Hepatic stellate cell (primary cell): ENCODE results near the gene ARHGEF11.
"Not testable (repeated sequence)": the region's sequence is repeated elsewhere in the genome, so short reads cannot be mapped to it uniquely, and the experiment has no call there.

Experiments used
- DNase-seq: peaks from one replicate; pipeline ENCODE4 v3.0.0; 2011; ENCODE audit warnings: low spot score

Gene ARHGEF11

GRCh38 chr1:156929596-156930238, 115.8 kb downstream of the ARHGEF11 start:
- DNase-seq, result no peak

GRCh38 chr1:156928043-156928602, 117.4 kb downstream of the ARHGEF11 start:
- DNase-seq, result no peak

DNA sequence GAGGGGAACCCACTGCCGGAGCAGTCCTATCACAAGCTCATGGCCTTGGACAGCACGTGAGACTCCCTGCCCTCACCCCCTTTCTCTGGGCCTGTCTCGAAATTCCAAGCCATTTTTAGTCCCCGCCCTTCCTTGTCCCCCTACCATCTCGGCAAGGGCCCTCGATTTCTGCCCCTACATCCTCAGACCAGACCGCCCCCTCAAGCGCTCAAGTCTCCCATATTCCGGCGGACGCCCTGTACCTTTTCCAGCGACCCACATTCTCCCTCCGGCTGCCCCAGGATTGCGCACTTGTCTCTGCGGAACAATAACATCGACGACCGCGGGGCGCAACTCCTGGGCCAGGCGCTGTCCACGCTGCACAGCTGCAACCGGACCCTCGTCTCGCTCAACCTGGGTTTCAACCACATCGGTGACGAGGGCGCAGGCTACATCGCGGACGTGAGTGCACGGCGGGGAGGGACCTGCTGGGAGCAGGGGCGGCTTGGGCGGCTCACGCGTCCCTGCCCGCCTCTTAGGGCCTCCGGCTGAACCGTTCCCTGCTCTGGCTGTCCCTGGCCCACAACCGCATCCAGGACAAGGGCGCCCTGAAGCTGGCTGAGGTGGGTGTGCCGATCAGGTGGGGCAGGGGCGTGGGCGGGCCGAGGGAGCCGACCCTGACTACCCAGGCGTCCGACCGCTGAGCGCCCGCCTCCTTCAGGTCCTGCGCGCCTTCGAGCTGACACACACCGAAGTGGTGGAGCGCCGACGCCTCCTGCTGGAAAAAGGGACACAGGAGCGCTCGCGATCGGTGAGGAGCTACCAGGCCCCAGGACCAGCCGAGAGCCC, 118.1 kb downstream of the ARHGEF11 start:
- peak; percentile 82 for DNase-seq

GRCh38 chr1:156926695-156927094, 118.8 kb downstream of the ARHGEF11 start:
- not testable (repeated sequence) for DNase-seq

DNA sequence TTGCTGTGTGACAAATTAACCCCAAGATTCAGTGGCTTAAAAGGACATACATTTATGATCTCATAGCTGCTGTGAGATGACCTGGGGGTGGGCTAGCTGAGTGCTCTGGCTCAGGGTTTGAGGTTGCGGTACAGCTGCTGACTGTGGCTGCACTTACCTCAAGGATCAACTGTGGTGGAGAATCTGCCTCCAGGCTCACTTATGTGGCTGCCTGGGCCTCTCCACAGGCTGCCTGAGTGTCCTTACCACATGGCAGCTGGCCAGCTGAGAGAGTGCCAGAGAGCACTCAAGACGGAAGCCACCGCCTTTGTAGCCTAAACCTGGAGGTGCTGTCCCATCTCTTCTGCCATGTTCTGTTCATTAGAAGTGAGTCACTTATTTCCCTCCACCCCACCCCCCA, 119.4 kb downstream of the ARHGEF11 start:
- peak; percentile 77 for DNase-seq

DNA sequence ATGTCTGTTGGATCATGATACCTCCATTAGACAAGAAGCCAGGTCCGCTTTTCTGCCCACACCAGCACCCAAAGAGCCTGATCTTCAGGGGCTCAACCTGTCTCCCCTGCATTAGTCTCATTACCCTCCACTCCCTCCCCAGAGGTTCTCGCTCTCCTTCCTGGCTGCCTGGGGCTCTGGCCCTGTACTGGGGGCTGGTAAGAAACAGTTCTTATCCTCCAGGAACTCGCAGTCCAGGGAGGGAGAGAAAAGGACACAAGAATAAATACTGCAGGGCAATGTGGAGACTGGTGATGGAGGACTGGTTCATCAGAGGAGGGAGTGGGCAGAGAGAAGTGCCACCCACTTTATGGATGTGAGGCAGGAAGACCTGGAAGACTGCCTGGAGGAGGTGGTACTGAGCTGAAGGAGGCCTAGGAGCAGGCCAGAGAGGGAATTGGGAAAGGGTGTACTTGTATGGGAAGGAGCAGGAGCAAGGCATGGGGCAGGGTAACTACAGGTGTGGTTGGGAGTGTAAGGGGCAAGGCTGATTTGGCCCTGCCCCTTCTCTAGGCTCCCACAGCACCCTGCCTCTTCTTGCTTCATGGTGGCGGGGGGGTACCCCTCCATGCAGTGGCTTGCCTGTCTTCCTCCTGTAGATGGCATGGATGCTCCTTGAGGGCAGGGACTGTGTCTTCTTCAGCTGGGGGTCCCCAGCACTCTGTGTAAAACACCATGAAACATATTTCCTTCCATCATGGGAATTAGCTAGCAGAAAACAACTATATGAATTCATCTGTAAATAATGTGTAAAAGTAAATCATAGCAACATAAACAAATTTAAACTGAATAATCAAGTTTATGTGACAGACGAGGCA, 120.2 kb downstream of the ARHGEF11 start:
- DNase-seq, result no peak

- DNase-seq, result no peak
These were observed 120.9 kb downstream of the ARHGEF11 start for GRCh38 chr1:156924478-156925153.

DNA sequence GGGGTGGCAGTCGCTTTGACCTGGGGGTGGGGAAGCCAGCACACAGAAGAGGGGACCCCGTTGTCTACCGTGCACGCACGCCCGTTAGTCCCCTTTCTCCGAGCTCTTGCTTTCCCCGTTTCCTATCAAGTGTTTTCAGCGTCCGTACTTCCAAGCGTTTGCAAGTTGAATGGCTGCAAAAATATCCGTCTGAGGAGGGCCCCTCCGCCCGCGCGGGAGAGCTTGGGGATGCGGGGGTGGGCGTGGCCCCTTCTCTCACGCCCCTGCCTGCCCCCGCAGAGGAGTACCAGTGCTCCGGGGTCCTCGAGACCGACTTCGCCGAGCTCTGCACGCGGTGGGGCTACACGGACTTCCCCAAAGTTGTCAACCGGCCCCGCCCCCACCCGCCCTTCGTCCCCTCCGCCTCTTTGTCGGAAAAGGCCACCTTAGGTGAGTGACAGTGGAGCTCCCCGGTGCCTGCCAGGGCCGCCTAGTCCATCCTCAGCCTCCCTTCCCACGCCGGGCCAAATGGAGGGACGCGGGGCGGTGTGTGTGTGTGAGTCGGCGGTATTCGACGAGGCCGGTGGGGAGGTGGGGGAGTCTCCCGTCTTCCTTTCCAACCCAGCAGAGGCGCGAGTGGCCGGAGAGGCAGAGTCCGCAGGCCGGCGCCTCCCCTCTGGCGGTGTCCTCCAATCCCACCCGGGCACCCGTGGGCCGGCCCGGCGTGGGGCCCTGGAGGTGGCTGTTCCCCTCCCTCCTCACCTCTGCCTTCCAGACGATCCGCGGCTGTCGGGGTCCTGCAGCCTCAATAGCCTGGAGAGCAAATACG, 121.7 kb downstream of the ARHGEF11 start:
- DNase-seq, result no peak

DNA sequence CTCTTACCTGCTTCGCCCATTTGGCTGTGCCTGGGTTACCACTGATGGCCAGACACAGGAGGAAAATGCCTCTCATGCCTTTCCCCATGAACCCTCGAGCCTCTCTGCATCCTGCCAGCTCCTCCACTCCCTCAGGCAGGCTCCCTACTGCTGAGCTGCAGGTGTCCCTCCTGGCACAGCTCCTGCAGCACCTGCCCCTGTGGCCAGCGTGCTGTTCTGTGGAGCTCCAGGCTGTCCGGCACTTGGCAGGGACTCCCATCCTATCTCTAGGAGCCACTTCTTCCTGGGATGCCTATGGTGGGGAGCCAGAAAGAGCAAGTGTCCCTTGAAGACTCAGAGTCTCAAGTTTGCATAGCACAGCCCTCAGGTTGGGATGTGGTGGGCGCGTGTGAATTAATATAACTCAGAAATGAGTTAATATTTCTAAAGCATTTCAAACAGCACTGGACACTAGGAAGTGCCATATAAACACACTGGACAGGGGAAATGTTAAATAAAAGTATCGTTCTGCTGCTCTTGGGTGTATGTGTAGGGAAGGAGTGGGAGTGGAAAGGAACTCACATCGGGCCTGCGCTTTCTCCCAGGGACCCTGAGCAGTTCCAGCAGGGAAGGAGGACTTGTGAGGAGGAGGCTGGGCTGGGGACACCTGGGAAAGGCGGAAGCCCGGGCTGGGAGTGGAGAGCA, 122.4 kb downstream of the ARHGEF11 start:
- no peak for DNase-seq

DNA sequence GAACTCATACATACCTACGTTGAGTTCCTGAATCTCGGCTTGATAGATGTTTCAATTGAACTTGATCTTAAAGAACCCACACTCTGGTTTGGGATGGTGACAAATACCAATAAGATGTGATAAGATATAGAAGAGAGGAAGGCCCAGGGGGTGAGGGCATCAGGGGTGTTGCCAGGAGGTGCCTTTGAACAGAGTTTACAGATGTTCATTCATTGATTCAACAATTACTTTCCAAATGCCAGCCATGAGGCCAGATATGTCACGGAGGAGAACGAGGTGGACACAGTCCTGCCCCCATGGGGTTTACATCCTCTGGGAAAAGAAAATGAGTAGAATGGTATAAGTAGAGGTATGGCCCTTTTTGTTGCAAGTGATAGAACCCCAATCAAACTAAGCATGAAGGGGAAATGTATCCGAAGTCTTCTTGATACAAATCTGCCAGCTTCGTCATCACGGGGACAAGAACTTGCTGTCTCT, 124.5 kb downstream of the ARHGEF11 start:
- no peak for DNase-seq

GRCh38 chr1:156920233-156921052, 125.1 kb downstream of the ARHGEF11 start, which contains the start of gene LRRC71:
LRRC71 (plus strand) TSS chr1:156920632; CDS start chr1:156920804, 172 bp downstream.
- DNase-seq, result peak; percentile 92

DNA sequence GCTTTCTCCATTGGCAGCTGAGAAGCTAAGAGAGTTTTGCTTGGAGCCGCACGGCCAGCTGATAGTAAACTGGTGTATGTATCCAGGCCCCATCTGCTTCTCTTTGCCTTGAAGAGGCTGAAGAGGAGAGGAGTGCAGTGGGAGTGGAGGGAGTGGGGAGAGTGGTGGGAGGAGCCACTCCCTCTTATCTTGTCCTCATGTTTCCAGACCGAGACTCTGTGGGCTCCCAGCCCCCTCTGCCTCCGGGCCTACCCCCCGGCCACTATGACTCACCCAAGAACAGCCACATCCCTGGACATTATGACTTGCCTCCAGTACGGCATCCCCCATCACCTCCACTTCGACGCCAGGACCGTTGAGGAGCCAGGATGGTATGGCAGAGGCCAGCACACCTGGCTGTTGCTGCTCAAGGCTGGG, 131.1 kb downstream of the ARHGEF11 start:
- no peak for DNase-seq

DNA sequence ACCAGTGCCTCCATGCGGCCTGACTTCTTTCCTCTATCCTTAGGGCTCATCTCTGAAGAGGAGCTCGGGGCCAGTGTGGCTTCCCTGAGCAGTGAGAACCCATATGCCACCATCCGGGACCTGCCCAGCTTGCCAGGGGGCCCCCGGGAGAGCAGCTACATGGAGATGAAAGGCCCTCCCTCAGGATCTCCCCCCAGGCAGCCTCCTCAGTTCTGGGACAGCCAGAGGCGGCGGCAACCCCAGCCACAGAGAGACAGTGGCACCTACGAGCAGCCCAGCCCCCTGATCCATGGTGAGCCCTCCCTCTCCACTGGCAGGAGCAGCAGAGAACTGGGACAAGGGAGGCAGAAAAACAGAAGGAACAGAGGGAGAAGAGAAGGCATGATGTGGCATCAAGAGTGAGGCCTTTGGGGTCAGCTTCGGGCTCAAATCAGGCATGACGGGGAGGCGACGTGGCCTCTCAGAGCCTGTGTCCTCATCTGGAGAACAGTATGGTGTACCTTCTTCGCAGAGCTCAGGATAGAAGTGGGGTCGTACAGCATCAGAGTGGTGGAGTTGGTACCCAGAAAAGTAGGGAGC, 131.6 kb downstream of the ARHGEF11 start:
- no peak for DNase-seq

GRCh38 chr1:156912861-156913808, 132.4 kb downstream of the ARHGEF11 start:
- no peak for DNase-seq

DNA sequence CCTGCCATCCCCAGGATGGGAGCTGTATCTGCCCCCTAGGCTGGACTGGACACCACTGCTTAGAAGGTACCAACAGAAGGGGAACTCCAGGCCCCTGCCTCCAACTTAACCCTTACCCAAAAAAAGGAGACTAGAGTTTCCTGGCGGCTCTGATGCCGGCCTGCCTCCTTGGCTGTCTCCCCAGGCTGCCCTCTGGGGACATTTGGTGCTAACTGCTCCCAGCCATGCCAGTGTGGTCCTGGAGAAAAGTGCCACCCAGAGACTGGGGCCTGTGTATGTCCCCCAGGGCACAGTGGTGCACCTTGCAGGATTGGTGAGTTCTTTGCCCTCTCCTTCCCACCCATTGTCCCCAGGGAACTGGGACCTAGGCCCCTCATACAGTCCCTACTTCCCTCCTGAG, 133.2 kb downstream of the ARHGEF11 start:
- no peak for DNase-seq

GRCh38 chr1:156911577-156912298, 133.8 kb downstream of the ARHGEF11 start:
- DNase-seq, result no peak

GRCh38 chr1:156910309-156910782, 135.2 kb downstream of the ARHGEF11 start:
- no peak for DNase-seq
